Measurements from ENCODE around the gene MAPKAP1.

DNA sequence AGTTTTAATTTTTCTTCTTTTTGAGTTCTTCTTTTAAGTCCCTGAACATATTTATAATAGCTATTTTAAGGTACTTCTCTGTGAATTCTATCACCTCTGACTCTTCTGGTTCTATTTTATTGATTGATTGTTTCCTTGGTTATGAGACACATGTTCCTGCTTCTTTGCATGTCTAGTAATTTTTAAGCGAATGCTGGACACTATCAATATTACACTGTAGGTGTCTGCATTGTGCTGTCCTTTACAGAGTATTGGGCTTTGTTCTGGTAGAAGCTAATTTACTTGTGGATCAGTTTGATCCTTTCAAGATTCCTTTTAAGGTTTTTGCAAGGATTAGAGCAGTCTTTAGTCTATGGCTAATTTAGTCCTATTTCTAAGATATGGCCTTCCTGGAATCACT, 249.7 kb downstream of the MAPKAP1 start:
- TF ChIP-seq NFRKB (IDR thresholded peaks at IDR 0.05) (no peak), BHLHE40 (IDR thresholded peaks at IDR 0.05; ENCODE audit: borderline replicate concordance) (no peak), SUZ12 (IDR thresholded peaks at IDR 0.05) (no peak), ELF4 (IDR thresholded peaks at IDR 0.05) (no peak), HDGF (IDR thresholded peaks at IDR 0.05; ENCODE audit: borderline replicate concordance) (no peak), TARDBP (IDR thresholded peaks at IDR 0.05) (no peak), FOXM1 (IDR thresholded peaks at IDR 0.05; ENCODE audit: borderline replicate concordance) (no peak), L3MBTL2 (conservative IDR thresholded peaks at IDR 0.05) (no peak), ZNF384 (IDR thresholded peaks at IDR 0.05) (no peak), ARNT (IDR thresholded peaks at IDR 0.05) (no peak)

Measured in HEK293T (cell line).